GM19193 (cell line): Measurements from ENCODE around the gene ACOXL.

Experiments
- POLR2A ChIP-seq: IDR thresholded peaks from 4 replicates; pipeline ENCODE4 v1.6.1; 2011; ENCODE audit not compliant: insufficient read depth, insufficient read length; ENCODE audit errors: extremely low read depth

The ACOXL gene

DNA sequence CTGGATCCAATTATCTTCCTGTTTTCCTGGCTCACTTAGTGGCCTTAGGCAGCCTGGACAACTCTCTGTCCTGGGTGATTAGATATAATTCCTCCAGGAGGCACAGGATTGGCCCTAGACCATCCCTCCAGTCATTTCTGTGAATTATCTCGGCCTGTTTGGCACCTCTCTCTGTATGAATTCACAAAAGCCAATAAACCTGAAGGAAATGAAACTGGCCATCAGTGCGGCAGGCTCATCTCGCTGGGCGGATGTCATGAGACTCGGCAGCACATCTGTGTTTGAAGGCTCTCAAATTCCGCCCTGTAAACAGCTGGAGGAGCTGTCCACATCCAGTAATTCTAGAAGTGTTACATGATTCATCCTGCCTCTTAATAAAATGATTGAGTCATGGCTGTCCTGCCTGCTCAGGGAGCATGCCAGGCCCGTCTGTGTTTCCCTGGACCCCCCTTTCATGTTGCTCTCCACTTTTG lies 38.6 kb downstream of the ACOXL start:
- TF ChIP-seq POLR2A: no peak

DNA sequence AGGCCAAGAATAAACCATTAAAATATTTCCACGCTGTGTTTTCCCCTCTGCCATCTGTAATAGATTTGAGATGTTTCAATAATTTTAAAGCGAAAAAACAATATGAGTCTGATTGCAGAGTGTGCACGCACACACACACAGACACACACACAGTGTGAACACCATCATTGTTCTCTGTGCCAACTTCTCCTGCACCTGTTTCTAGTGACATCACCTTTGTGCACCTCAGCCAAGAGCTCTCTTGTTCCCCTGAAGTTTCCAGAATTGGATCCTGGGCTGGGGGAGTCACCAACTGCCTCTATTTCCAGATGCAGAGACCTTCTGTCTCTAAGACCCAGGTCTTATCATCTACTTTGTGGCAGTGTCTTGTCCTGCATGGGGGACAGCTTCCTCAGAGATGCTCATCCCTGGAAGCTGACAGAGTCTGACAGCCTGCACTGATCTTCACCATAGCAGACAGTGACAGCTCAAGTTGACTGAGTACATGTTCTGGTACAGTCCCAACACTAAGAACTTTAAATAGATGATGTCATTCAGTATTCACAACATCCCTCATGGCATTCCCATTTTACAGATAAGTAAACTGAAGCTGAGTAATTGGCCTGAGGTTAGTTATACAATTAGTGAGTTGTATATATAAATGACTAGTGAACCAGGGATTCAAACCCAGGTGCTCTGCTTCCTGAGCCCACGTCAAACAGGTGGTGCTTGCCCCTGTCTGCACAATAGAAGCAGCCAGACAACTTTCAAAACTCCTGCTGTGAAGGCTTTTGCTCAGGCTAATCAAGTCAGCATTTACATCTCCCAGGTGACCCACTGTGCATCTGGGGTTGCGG lies 39.4 kb downstream of the ACOXL start:
- TF ChIP-seq POLR2A: no peak

DNA sequence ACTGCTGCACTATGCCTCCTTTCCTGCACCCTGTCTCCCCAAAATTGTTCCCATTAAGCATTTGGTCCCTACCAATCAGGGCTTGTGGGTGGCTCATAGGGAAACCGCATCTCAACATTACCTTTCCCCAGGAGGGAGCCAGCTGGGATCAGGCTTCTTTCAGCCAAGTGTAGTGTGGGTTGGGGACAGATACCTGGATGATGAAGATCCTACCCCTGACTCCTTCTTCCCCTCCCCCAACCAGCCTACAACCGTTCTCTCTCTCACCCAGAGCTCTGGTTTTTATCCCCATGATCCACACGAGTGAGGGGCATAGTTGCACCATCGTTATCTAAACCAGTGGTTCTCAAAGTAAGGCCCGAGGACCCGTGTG lies 40.0 kb downstream of the ACOXL start:
- no peak for TF ChIP-seq POLR2A

DNA sequence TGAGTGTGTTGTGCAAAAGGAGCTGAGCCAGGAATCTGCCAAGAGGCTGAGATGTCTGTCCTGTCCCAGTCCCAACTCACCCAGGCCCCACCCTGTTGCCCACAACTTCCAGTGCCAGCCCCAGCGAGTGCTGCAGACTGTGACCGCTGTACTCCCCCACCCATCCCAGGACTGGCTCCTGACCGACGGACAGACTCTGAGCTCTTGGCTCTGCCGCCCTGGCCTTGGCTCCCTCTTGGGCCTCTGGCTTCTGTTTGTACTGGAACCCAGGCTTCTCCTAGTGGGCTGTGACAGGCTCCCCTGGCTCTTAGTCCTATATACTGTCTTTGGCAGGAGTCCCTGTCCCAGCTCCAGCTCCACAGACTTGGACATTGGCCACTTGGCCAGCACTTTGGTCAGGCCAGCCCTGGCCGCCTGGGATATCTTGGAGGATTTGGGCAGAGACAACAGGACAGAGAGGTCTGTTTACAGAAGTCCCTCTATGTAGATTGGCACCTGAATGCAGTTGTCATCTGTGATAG lies 41.1 kb downstream of the ACOXL start:
- TF ChIP-seq POLR2A: no peak

DNA sequence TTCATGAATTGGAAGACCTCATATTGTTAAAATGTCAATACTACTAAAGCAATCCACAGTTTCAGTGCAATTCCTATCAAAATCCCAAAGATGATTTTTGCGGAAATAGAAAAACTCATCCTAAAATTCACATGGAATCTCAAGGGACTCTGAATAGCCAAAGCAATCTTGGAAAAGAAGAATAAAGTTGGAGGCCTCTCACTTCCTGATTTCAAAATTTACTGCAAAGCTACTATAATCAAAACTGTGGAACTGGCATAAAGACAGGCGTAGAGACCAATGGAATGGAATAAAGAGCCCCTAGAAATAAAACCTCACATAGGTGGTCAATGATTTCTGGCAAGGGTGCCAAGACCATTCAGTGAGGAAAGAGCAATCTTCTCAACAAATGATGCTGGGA lies 42.3 kb downstream of the ACOXL start:
- TF ChIP-seq POLR2A: no peak

DNA sequence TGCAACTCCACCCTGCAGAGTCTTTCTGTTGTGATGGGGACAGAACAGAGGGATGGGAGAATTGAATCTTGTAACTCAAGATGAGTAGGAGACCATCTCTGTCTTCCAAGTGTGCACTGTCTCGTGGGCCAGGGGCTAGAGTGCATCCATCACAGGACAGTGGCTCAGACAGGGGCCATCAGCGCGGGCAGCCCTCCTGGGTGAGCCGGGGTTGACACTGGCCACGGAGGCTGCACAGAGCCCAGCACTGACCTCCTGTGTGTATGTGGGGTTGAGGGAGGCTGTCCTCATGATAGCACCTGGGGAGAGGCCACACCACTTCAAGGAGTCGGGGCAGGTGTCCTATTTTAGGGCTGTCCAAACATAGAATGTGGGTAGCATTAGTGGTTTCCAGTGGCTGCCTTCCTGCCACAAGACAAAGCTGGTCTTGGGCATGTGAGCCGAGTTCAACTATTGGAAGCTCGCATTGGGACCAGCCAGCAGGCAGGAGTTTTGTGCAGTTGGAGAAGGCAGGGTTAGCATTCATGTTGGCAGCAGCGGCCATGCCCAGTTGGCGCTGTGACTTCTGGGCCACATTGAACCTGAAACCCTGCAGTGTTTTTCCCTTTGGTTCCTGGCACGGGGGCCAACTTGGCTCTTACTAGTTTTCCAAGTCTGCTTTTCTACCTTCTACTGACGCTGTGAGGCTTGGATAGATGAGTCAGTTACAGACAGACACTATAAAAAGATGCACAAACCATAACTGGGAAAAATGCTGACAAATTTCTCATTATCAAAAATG lies 45.3 kb downstream of the ACOXL start:
- no peak for TF ChIP-seq POLR2A

DNA sequence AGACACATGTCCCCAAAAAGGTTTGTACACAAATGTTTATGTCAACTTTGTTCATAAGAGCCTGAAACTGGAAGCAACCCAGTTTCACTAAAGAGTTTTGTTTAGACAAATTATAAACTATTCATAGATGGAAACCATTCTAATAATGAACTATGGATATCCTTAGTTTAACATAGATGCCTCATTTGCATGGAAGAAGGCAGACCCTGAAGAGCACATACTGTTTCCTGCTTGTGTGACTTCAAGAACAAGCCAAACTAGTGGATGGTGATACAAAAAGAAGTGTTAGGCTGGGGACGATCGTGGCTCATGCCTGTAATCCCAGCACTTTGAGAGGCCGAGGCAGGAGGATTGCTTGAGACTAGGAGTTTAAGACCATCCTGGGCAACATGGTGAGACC lies 48.1 kb downstream of the ACOXL start:
- TF ChIP-seq POLR2A: no peak

DNA sequence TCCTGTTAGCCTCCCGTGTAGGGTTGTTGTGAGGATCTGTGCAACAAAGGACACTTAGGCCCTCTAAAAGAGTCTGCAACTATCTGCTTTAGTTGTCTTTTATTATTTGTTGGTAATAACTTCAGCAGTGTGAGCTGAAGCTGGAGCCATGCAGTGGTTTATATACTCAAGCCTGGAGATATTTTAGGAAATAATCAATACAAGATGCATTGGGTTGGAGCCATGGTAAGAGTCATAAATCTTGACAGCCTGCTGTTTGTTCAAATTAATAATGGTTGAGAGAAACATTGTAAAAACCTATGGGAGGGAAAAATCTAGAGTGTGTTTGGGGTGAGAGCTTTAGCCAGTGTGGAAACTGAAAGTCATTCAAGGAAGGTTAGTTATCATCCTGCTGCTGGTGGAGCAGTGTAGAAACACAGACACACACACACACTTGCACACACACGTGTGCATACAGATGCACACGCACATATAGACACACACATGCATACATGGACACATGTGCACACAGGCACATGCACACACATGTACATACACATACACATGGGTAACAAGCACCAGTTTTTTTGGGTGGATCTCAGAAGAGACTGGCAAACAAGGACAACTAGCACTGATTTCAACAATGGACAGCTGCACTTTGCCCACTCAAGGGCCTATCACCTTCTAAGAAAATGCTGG lies 51.0 kb downstream of the ACOXL start:
- TF ChIP-seq POLR2A: no peak

DNA sequence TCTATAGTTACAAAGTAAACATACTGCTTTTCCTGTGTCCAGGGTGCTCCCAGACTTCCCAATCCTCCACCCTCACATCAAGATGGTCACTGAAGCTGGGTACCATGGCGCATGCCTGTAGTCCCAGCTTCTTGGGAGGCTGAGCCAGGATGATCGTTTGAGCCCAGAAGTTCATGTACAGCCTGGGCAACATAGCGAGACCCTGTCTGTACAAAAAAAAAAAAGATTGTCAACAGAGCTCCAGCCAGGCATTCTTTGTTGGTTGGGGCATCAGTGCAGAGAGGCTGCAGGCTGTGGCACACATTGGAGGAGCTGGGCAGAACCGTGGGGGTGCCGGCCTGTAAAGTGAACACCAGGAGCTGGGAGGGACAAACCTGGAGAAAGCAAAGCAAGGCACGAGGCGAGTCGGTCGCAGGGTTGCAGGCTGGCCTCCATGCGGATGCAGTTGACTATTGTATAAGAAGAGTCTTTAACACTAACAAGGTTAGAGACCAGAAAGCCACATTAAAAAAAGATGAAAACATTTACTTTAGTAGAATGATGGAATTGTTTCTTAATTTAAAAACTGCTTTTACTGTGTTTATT lies 51.8 kb downstream of the ACOXL start:
- no peak for TF ChIP-seq POLR2A

DNA sequence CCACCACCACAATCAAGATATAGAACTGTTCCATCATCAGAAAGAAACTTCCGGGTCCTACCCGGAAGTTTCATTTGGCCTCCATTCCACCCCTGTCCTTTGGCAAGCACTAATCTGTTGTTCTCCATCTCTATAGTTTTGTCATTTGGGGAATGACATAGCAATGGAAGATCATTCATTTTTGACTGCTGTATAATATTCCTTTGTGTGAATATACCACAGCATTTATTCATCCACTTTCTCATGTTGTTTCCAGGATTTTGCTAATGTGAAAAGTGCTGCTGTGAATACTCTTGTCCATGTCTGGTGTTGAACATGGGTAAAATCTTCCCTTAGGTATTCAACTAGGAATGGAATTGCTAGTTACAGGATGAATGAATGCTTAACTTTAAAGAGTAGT lies 53.1 kb downstream of the ACOXL start:
- TF ChIP-seq POLR2A: no peak

DNA sequence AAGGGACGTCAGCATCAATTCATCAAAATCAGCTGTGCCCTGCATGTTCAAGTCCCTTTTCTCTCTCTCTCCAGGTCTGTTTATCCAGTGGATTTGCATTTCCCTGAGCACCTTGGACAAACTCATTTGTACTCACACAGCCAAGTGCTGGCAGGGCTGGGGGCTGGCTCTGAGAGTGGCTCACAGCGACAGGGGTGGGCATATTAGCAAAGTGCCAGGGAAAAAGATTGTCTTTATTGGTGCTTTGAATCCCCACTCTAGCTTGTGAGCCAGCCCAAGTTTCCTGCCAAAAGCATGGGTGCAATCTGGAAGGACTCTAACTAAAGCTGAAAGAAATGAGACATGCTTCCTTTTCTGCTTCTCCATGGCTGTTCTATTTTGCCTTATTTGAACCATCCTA lies 56.6 kb downstream of the ACOXL start:
- no peak for TF ChIP-seq POLR2A

DNA sequence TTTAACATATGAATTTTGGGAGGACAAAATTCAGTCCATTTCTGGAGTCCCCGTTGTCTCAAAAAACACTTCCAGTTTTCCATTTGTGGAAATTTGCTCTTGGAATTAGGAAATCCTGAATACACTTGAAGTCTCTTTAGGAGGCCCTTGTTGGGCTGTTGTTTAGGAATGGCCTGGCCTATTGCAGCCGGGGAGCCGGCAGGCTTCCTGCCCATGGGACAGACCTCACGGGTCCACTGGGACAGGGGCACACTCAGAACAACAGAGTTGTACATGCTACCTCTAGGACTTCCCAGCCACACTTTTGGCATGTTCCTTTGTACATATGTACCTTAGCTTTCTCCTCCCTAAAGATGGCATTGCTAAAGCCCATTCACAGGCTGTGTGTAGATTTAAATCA lies 57.3 kb downstream of the ACOXL start:
- TF ChIP-seq POLR2A: no peak

DNA sequence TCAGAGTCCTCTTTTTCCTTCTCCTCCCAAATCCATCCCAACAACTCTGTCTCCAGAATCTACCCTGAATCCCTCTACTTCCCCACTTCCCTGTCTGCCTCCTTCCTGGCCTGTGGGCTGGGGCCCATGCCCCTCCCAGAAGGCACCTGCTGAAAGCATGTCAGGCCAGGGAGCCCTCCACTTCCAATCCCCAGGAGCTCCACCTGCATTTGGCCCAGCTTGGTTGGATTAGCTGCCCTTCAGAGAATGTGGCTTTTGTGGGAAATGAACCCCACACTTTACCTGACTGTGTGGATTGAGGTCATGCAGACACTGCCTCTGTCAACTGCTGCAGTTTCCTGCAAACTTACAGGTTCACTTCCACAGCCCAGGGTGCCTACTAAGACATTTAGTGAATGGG lies 58.5 kb downstream of the ACOXL start:
- no peak for TF ChIP-seq POLR2A

DNA sequence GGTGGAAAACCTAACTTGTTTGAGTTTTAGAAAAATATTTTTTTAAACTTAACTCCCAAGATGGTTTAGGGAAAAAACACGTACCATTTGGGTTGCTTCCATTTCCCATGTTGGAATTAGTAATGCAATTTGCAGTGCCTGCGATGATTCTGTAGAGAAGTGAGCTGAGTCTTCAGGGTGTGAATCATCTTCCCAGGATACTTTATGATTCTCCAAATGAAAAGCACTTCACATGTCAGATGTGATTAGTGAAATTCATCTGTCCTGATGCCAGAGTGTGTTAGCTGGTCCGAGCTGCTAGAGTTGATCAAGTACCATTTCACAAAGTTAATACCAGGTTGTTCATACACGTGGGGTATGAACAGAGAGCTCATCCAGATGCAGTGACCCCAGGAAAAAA lies 59.1 kb downstream of the ACOXL start:
- TF ChIP-seq POLR2A: no peak

DNA sequence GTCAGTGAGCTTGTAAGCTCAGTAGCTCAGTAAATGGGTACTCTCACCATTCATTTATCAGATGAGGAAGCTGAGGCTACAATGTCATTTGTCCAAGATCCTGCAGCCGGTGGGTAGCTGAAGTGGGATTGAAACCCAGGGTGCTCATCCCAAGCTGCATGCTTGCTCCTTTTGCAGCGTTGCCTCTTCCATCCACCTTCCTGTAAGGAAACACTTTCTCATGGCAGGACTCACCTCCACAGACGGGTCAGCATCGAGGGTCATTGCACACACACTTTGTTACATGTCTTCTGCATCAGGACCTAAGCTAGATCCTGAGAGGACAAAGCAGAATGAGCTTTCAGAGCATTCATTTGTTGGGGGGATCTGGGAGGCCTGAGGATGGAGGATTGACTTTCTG lies 60.7 kb downstream of the ACOXL start:
- no peak for TF ChIP-seq POLR2A
